HepG2 (cell line): Measurements from ENCODE around the gene IQGAP3. TPM values are rescaled to one million over a fixed set of nuclear protein-coding genes. Genes with fewer than 3 reads are reported as not detected.

Experiments used
- BRCA1 ChIP-seq: sonication (generic); formaldehyde crosslinking; IDR thresholded peaks from 2 replicates; pipeline ENCODE4 v1.4.0; 2020; ENCODE audit warnings: missing genetic modification reagents
- ETV5 ChIP-seq: IDR thresholded peaks from 2 replicates; pipeline ENCODE4 v1.6.1; 2018; ENCODE audit warnings: missing biosample characterization, missing genetic modification reagents, inconsistent platforms, borderline replicate concordance
- FIP1L1 ChIP-seq: fragments of 200-400 bp; formaldehyde crosslinking; IDR thresholded peaks from 2 replicates; pipeline ENCODE4 v1.6.1; 2018; ENCODE audit warnings: low read depth, mild to moderate bottlenecking, low read length, moderate library complexity, borderline replicate concordance; ENCODE audit not compliant: insufficient read depth
- FLYWCH1 ChIP-seq: sonication (generic); formaldehyde crosslinking; IDR thresholded peaks from 2 replicates; pipeline ENCODE4 v1.8.1; 2023; ENCODE audit warnings: mild to moderate bottlenecking, missing genetic modification reagents
- HMG20B ChIP-seq: conservative IDR thresholded peaks from 2 replicates; pipeline ENCODE4 v1.6.1; 2016; ENCODE audit warnings: missing genetic modification reagents, missing compliant biosample characterization
- HOXA9 ChIP-seq: sonication (generic); formaldehyde crosslinking; IDR thresholded peaks from 2 replicates; pipeline ENCODE4 v1.8.1; 2022; ENCODE audit warnings: missing genetic modification reagents, mild to moderate bottlenecking, moderate library complexity, borderline replicate concordance
- NFATC3 ChIP-seq: sonication (generic); formaldehyde crosslinking; IDR thresholded peaks from 2 replicates; pipeline ENCODE4 v1.5.1; 2020; ENCODE audit warnings: mild to moderate bottlenecking, missing genetic modification reagents
- NFE2L1 ChIP-seq: sonication (generic); formaldehyde crosslinking; IDR thresholded peaks from 2 replicates; pipeline ENCODE4 v1.4.0; 2020; ENCODE audit warnings: missing genetic modification reagents, mild to moderate bottlenecking, borderline replicate concordance
- NKX3-1 ChIP-seq: sonication (generic); formaldehyde crosslinking; IDR thresholded peaks from 2 replicates; pipeline ENCODE4 v1.5.0; 2020; ENCODE audit warnings: missing genetic modification reagents
- RNF2 ChIP-seq: fragments of 450-650 bp; conservative IDR thresholded peaks from 2 replicates; pipeline ENCODE4 v1.6.1; 2016; ENCODE audit warnings: low read depth
- SOX5 ChIP-seq: IDR thresholded peaks from 2 replicates; pipeline ENCODE4 v1.6.1; 2016; ENCODE audit warnings: borderline replicate concordance
- U2AF1 ChIP-seq: fragments of 200-400 bp; formaldehyde crosslinking; optimal IDR thresholded peaks from 2 replicates; pipeline ENCODE3; 2017; ENCODE audit warnings: mild to moderate bottlenecking, low read depth, low read length
- ZFP36L1 ChIP-seq: sonication (generic); formaldehyde crosslinking; IDR thresholded peaks from 2 replicates; pipeline ENCODE4 v1.8.0; 2022; ENCODE audit warnings: mild to moderate bottlenecking, missing genetic modification reagents, moderate library complexity
- ZNF138 ChIP-seq: sonication (generic); formaldehyde crosslinking; IDR thresholded peaks from 2 replicates; pipeline ENCODE4 v1.5.0; 2020; ENCODE audit warnings: mild to moderate bottlenecking, low read depth, missing genetic modification reagents
- polyA plus RNA-seq, 8 experiments: library from polyadenylated mRNA; depleted of rRNA in 3 of 8; stranded (reverse) in 7 of 8; unstranded in 1 of 8; fragments of >200 nt; fragmentation: Illumina TruSeq in 4 of 8; extraction: Trizol in 4 of 8; gene quantifications; 2 replicates each; pipeline versions ENCODE4 v1.2.1 to v1.2.3, GENCODE V29; 2011 to 2016; ENCODE audit warnings: low read depth in 4 of 8, missing spikeins in 1 of 8, mixed read lengths in 1 of 8; ENCODE audit not compliant: insufficient read depth in 1 of 8
- total RNA-seq, 5 experiments: library from RNA; depleted of rRNA; stranded (reverse); fragments of >200 nt; fragmentation: Illumina TruSeq; extraction: Trizol; gene quantifications; 2 replicates each; pipeline ENCODE4 v1.2.3, GENCODE V29; 2016; ENCODE audit warnings: low read depth in 1 of 5
- TF ChIP-seq, protein P1 (sequence below): sonication (generic); formaldehyde crosslinking; IDR thresholded peaks from 2 replicates; pipeline ENCODE4 v1.8.1; 2023; ENCODE audit warnings: mild to moderate bottlenecking, missing genetic modification reagents
- TF ChIP-seq, protein P2 (sequence below): sonication (generic); formaldehyde crosslinking; IDR thresholded peaks from 2 replicates; pipeline ENCODE4 v1.4.0; 2020; ENCODE audit warnings: missing genetic modification reagents
- TF ChIP-seq, protein P3 (sequence below): sonication (generic); formaldehyde crosslinking; IDR thresholded peaks from 2 replicates; pipeline ENCODE4 v1.5.1; 2020; ENCODE audit warnings: mild to moderate bottlenecking, missing genetic modification reagents, moderate library complexity
- TF ChIP-seq, protein P4 (sequence below): sonication (generic); formaldehyde crosslinking; IDR thresholded peaks from 2 replicates; pipeline ENCODE4 v1.5.0; 2020; ENCODE audit warnings: mild to moderate bottlenecking, missing genetic modification reagents

Gene IQGAP3
- total and polyA plus RNA-seq, 2 of the 13 experiments (the other 11 are each of a cell fraction or from before 2014, with no cell fraction given) = 13.5 to 14.1 TPM

DNA sequence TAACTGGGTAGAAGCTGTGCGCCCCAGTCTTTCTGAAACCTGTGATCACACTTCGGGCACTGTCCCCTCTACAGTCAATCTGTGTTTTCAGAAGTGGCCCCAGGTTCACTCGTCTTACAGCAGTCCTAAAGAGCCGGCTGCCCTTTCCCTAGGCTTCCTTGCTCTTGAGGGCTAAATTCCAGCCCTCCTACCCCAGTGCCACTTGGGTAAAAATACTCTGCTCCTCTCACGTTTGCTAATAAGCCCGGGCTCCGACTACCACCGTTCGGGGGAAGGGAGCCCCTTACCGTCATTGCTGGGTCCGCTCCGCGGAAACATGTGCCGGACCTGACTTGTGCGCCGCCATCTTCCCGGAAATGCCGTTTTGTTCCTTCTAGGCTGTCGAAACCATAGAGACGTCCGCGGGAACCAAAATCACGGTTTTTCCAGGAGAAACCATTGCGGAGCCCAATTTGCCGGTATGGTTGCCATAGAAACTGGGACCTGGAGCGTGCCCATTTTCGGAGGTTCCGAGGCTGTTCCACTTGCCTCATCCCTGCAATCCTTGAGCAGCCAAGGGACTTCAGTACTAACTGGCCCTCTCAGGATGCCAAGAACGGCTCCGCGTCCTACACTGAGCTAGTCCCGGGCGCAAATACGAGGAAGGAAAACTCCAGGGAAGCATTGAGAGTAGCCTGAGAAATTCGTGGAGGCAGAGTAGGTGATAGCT, 28.9 kb upstream of the IQGAP3 start, which contains the start of gene GPATCH4 (continued):
- no peak for TF ChIP-seq FLYWCH1
- TF ChIP-seq U2AF1 = peak; percentile 81
- TF ChIP-seq BRCA1 = no peak
- no peak; the same call in 1 of the 2 replicates for TF ChIP-seq HOXA9 (CRISPR knock-in tag)
- no peak for TF ChIP-seq NFE2L1
- TF ChIP-seq, protein P1, sequence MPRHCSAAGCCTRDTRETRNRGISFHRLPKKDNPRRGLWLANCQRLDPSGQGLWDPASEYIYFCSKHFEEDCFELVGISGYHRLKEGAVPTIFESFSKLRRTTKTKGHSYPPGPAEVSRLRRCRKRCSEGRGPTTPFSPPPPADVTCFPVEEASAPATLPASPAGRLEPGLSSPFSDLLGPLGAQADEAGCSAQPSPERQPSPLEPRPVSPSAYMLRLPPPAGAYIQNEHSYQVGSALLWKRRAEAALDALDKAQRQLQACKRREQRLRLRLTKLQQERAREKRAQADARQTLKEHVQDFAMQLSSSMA (CRISPR knock-in tag) = 0 out of 2 replicates have a peak, but pooled peaks have one; percentile 48
- TF ChIP-seq, protein P2, sequence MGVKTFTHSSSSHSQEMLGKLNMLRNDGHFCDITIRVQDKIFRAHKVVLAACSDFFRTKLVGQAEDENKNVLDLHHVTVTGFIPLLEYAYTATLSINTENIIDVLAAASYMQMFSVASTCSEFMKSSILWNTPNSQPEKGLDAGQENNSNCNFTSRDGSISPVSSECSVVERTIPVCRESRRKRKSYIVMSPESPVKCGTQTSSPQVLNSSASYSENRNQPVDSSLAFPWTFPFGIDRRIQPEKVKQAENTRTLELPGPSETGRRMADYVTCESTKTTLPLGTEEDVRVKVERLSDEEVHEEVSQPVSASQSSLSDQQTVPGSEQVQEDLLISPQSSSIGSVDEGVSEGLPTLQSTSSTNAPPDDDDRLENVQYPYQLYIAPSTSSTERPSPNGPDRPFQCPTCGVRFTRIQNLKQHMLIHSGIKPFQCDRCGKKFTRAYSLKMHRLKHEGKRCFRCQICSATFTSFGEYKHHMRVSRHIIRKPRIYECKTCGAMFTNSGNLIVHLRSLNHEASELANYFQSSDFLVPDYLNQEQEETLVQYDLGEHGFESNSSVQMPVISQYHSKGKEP = no peak
- TF ChIP-seq SOX5 (CRISPR knock-in tag) = no peak; the same call in 1 of the 2 replicates
- TF ChIP-seq NFATC3 (CRISPR knock-in tag) = 0 out of 2 replicates have a peak, but pooled peaks have one; percentile 38
- no peak for TF ChIP-seq ZFP36L1
- TF ChIP-seq, protein P3, sequence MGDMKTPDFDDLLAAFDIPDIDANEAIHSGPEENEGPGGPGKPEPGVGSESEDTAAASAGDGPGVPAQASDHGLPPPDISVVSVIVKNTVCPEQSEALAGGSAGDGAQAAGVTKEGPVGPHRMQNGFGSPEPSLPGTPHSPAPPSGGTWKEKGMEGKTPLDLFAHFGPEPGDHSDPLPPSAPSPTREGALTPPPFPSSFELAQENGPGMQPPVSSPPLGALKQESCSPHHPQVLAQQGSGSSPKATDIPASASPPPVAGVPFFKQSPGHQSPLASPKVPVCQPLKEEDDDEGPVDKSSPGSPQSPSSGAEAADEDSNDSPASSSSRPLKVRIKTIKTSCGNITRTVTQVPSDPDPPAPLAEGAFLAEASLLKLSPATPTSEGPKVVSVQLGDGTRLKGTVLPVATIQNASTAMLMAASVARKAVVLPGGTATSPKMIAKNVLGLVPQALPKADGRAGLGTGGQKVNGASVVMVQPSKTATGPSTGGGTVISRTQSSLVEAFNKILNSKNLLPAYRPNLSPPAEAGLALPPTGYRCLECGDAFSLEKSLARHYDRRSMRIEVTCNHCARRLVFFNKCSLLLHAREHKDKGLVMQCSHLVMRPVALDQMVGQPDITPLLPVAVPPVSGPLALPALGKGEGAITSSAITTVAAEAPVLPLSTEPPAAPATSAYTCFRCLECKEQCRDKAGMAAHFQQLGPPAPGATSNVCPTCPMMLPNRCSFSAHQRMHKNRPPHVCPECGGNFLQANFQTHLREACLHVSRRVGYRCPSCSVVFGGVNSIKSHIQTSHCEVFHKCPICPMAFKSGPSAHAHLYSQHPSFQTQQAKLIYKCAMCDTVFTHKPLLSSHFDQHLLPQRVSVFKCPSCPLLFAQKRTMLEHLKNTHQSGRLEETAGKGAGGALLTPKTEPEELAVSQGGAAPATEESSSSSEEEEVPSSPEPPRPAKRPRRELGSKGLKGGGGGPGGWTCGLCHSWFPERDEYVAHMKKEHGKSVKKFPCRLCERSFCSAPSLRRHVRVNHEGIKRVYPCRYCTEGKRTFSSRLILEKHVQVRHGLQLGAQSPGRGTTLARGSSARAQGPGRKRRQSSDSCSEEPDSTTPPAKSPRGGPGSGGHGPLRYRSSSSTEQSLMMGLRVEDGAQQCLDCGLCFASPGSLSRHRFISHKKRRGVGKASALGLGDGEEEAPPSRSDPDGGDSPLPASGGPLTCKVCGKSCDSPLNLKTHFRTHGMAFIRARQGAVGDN (CRISPR knock-in tag) = peak; percentile 94
- peak; percentile 70; the same call in 1 of the 2 replicates for TF ChIP-seq ETV5 (CRISPR knock-in tag)
- 0 out of 2 replicates have a peak, but pooled peaks have one; percentile 39 for TF ChIP-seq ZNF138 (CRISPR knock-in tag)
- TF ChIP-seq RNF2 = peak; percentile 70
- TF ChIP-seq NKX3-1 = peak; percentile 72; the same call in 1 of the 2 replicates
- TF ChIP-seq HMG20B = 0 out of 2 replicates have a peak, but pooled peaks have one; percentile 31
- TF ChIP-seq FIP1L1 = no peak
- TF ChIP-seq, protein P4, sequence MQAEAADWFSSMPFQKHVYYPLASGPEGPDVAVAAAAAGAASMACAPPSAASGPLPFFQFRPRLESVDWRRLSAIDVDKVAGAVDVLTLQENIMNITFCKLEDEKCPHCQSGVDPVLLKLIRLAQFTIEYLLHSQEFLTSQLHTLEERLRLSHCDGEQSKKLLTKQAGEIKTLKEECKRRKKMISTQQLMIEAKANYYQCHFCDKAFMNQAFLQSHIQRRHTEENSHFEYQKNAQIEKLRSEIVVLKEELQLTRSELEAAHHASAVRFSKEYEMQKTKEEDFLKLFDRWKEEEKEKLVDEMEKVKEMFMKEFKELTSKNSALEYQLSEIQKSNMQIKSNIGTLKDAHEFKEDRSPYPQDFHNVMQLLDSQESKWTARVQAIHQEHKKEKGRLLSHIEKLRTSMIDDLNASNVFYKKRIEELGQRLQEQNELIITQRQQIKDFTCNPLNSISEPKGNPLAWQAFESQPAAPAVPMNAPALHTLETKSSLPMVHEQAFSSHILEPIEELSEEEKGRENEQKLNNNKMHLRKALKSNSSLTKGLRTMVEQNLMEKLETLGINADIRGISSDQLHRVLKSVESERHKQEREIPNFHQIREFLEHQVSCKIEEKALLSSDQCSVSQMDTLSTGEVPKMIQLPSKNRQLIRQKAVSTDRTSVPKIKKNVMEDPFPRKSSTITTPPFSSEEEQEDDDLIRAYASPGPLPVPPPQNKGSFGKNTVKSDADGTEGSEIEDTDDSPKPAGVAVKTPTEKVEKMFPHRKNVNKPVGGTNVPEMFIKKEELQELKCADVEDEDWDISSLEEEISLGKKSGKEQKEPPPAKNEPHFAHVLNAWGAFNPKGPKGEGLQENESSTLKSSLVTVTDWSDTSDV = peak; percentile 53; the same call in 1 of the 2 replicates
